Fibroblast of villous mesenchyme (primary cell): ENCODE measurements around the gene MRPS22. TPM values are rescaled to one million over a fixed set of nuclear protein-coding genes. Genes with fewer than 3 reads are reported as not detected.

Experiments
- DNase-seq: peaks from one replicate; pipeline ENCODE4 v3.0.0-alpha.2; 2010; ENCODE audit warnings: low read depth
- H3K4me3 ChIP-seq: 2 replicates; pipeline ENCODE4 v1.5.1; 2011; ENCODE audit warnings: low read depth, mild to moderate bottlenecking, low read length
- total RNA-seq: library from RNA; depleted of rRNA; stranded (reverse); fragments of >200 nt; gene quantifications from 2 replicates; pipeline ENCODE4 v1.2.3, GENCODE V29; 2012
- TF ChIP-seq, protein P1 (sequence below): IDR thresholded peaks from 2 replicates; pipeline ENCODE4 v1.5.1; 2012; ENCODE audit warnings: low read depth, mild to moderate bottlenecking, low read length; ENCODE audit not compliant: insufficient read depth

Gene MRPS22
- total RNA-seq, 1 donor = 89.8 TPM

DNA sequence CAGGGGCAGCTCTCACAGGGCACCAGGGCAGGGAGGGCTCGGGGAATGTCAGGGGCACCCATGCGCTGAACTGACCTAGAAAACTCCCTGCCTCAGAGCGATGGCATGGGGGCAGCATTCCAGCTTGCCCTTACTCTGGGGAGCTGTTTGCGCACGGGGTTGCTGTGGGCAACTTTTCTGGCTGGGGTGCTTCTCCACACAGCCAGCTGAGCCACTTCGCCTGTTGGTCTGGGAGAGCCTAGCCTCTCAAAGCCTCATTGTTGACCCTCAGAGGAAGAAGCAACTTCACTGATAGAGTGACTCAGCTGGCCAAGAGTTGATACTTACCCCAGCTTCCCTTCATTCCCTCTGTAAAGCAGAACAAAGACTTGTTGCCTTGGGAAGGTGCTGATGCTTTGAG is 42.6 kb upstream of the MRPS22 start:
- no peak for DNase-seq
- TF ChIP-seq, protein P1, sequence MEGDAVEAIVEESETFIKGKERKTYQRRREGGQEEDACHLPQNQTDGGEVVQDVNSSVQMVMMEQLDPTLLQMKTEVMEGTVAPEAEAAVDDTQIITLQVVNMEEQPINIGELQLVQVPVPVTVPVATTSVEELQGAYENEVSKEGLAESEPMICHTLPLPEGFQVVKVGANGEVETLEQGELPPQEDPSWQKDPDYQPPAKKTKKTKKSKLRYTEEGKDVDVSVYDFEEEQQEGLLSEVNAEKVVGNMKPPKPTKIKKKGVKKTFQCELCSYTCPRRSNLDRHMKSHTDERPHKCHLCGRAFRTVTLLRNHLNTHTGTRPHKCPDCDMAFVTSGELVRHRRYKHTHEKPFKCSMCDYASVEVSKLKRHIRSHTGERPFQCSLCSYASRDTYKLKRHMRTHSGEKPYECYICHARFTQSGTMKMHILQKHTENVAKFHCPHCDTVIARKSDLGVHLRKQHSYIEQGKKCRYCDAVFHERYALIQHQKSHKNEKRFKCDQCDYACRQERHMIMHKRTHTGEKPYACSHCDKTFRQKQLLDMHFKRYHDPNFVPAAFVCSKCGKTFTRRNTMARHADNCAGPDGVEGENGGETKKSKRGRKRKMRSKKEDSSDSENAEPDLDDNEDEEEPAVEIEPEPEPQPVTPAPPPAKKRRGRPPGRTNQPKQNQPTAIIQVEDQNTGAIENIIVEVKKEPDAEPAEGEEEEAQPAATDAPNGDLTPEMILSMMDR = no peak
- H3K4me3 ChIP-seq = no peak overlapping the region

DNA sequence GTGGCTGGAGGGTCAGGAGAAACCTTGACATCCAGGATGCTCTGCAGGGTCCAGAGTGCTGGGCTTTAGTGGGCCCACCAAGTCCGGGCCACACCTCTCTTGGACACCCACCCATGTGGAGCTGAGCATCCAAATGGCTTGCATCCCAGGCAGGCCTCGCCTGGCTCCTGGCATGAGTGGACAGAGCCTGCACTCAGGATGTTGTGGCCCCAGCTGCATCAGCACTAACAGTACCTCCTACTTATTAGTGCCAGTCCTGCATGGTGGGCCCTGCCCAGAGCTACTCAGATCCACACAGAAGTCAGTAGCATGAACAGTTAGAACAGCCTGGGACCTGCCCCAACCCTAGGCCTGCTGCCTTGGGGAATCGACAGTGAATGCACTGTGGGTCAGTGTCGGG is 42.2 kb upstream of the MRPS22 start:
- no peak for DNase-seq
- H3K4me3 ChIP-seq = no peak overlapping the region
- TF ChIP-seq, protein P1 = no peak

- TF ChIP-seq, protein P1 = no peak
- H3K4me3 ChIP-seq = no peak overlapping the region
- peak; percentile 99 for DNase-seq
These were observed 41.6 kb upstream of the MRPS22 start for GRCh38 chr3:139302084-139302800.

GRCh38 chr3:139302801-139303113 is 41.1 kb upstream of the MRPS22 start:
- no peak for DNase-seq
- H3K4me3 ChIP-seq = no peak overlapping the region
- TF ChIP-seq, protein P1 = no peak

GRCh38 chr3:139303216-139303615 is 40.6 kb upstream of the MRPS22 start:
- DNase-seq = no peak
- TF ChIP-seq, protein P1 = no peak
- no peak overlapping the region for H3K4me3 ChIP-seq

- TF ChIP-seq, protein P1 = no peak
- H3K4me3 ChIP-seq = no peak overlapping the region
- DNase-seq = peak; percentile 50
These were observed 39.4 kb upstream of the MRPS22 start for GRCh38 chr3:139304383-139304782.

GRCh38 chr3:139306078-139306477 is 37.7 kb upstream of the MRPS22 start:
- TF ChIP-seq, protein P1 = no peak
- H3K4me3 ChIP-seq = no peak overlapping the region
- DNase-seq = no peak
